Activated T-cell treated with anti-CD3 and anti-CD28 coated beads, Interleukin-2, amount 50 U/mL, for 24 hours (primary cell): ENCODE data around the gene DUXA.
A peak's percentile ranks its signal among the peaks of the same experiment; 100 is the strongest.
"Not testable (repeated sequence)": the region's sequence is repeated elsewhere in the genome, so short reads cannot be mapped to it uniquely, and the experiment has no call there.

ENCODE experiments used
- DNase-seq: peaks from one replicate; pipeline ENCODE4 v3.0.0-alpha.2; 2020
- H3K27ac Mint-ChIP-seq: 2 replicates; pipeline ENCODE4 v1.8.0; 2020; ENCODE audit warnings: mild to moderate bottlenecking, mixed read lengths
- H3K27me3 Mint-ChIP-seq: 2 replicates; pipeline ENCODE4 v1.8.0; 2020; ENCODE audit warnings: mixed read lengths
- H3K36me3 Mint-ChIP-seq: 2 replicates; pipeline ENCODE4 v1.8.0; 2020; ENCODE audit warnings: low read depth, mixed read lengths
- H3K4me1 Mint-ChIP-seq: 2 replicates; pipeline ENCODE4 v1.8.0; 2020; ENCODE audit warnings: low read depth, mixed read lengths
- H3K4me3 Mint-ChIP-seq: 2 replicates; pipeline ENCODE4 v1.8.0; 2020; ENCODE audit warnings: mild to moderate bottlenecking, moderate library complexity, mixed read lengths
- H3K9me3 Mint-ChIP-seq: 2 replicates; pipeline ENCODE4 v1.8.0; 2020; ENCODE audit warnings: mixed read lengths

DUXA gene

GRCh38 chr19:57167385-57167784 is at the start of gene DUXA:
TSS of gene DUXA (minus strand) at chr19:57167485. CDS start at chr19:57167443, 42 bp downstream.
- peaks cover 8% of the 10 kb centered on the region for H3K4me1 Mint-ChIP-seq
- no peak within 1 kb of the TSS for H3K27ac Mint-ChIP-seq
- no peak for DNase-seq
- no peak within 1 kb of the TSS for H3K4me3 Mint-ChIP-seq
- peaks cover 8% of the 10 kb centered on the region for H3K36me3 Mint-ChIP-seq
- peaks cover 13% of the 10 kb centered on the region for H3K27me3 Mint-ChIP-seq
- H3K9me3 Mint-ChIP-seq = peaks cover 38% of the 10 kb centered on the region

- no peaks in the 10 kb centered on the region for H3K27me3 Mint-ChIP-seq
- no peak overlapping the region for H3K4me3 Mint-ChIP-seq
- peaks cover 99% of the 10 kb centered on the region for H3K36me3 Mint-ChIP-seq
- DNase-seq = no peak
- no peaks in the 10 kb centered on the region for H3K4me1 Mint-ChIP-seq
- H3K27ac Mint-ChIP-seq = no peak overlapping the region
- peaks cover 40% of the 10 kb centered on the region for H3K9me3 Mint-ChIP-seq
Observed at GRCh38 chr19:57212109-57212508, 44.8 kb upstream of the DUXA start.

GRCh38 chr19:57210381-57210780 is 43.1 kb upstream of the DUXA start:
- Mint-ChIP-seq H3K9me3 (peaks cover 43% of the 10 kb centered on the region), H3K4me3 (no peak overlapping the region), H3K36me3 (peaks cover 98% of the 10 kb centered on the region), H3K27ac (no peak overlapping the region), H3K27me3 (no peaks in the 10 kb centered on the region), H3K4me1 (no peaks in the 10 kb centered on the region)
- DNase-seq = no peak

GRCh38 chr19:57202160-57202559 is 34.9 kb upstream of the DUXA start:
- DNase-seq = no peak
- Mint-ChIP-seq H3K27ac (no peak overlapping the region), H3K36me3 (peaks cover 96% of the 10 kb centered on the region), H3K9me3 (peaks cover 59% of the 10 kb centered on the region), H3K4me1 (peaks cover 11% of the 10 kb centered on the region), H3K27me3 (no peaks in the 10 kb centered on the region), H3K4me3 (no peak overlapping the region)

GRCh38 chr19:57197874-57198273 is 30.6 kb upstream of the DUXA start:
- H3K36me3 Mint-ChIP-seq = peaks cover 97% of the 10 kb centered on the region

GRCh38 chr19:57192993-57193392 is 25.7 kb upstream of the DUXA start:
- Mint-ChIP-seq H3K4me1 (peaks cover 31% of the 10 kb centered on the region), H3K36me3 (peaks cover 86% of the 10 kb centered on the region), H3K27ac (peak overlapping the region; percentile 33), H3K27me3 (peaks cover 3% of the 10 kb centered on the region), H3K9me3 (peaks cover 55% of the 10 kb centered on the region), H3K4me3 (peak overlapping the region; percentile 88)
- no peak for DNase-seq

More at GRCh38 chr19:57197874-57198273, 30.6 kb upstream of the DUXA start:
- not testable (repeated sequence) for H3K4me3 Mint-ChIP-seq, H3K27ac Mint-ChIP-seq, DNase-seq, H3K27me3 Mint-ChIP-seq
- peaks cover 16% of the 10 kb centered on the region for H3K4me1 Mint-ChIP-seq
- peaks cover 65% of the 10 kb centered on the region for H3K9me3 Mint-ChIP-seq

GRCh38 chr19:57192077-57192420 is 24.8 kb upstream of the DUXA start:
- peak overlapping the region; percentile 90 for H3K27ac Mint-ChIP-seq
- peaks cover 31% of the 10 kb centered on the region for H3K4me1 Mint-ChIP-seq
- H3K27me3 Mint-ChIP-seq = peaks cover 10% of the 10 kb centered on the region
- no peak for DNase-seq
- H3K36me3 Mint-ChIP-seq = peaks cover 84% of the 10 kb centered on the region
- peaks cover 55% of the 10 kb centered on the region for H3K9me3 Mint-ChIP-seq
- H3K4me3 Mint-ChIP-seq = peak overlapping the region; percentile 88

- Mint-ChIP-seq H3K4me1 (peaks cover 31% of the 10 kb centered on the region), H3K36me3 (peaks cover 78% of the 10 kb centered on the region), H3K9me3 (peaks cover 51% of the 10 kb centered on the region), H3K4me3 (peak within 1 kb of the TSS; percentile 88), H3K27ac (peak within 1 kb of the TSS; percentile 90), H3K27me3 (peaks cover 14% of the 10 kb centered on the region)
- peak; percentile 94 for DNase-seq
Observed at GRCh38 chr19:57191141-57192076, 24.1 kb upstream of the DUXA start, which contains the start of gene ZNF264. TSS of gene ZNF264 (plus strand) at chr19:57191500. CDS start at chr19:57191914, 414 bp downstream.

- Mint-ChIP-seq H3K9me3 (peaks cover 47% of the 10 kb centered on the region), H3K27ac (peak overlapping the region; percentile 4), H3K36me3 (peaks cover 70% of the 10 kb centered on the region), H3K4me3 (peak overlapping the region; percentile 88), H3K27me3 (peaks cover 23% of the 10 kb centered on the region), H3K4me1 (peaks cover 31% of the 10 kb centered on the region)
- no peak for DNase-seq
Observed at GRCh38 chr19:57190301-57190700, 23.0 kb upstream of the DUXA start.

GRCh38 chr19:57171551-57172081 is 4.3 kb upstream of the DUXA start:
- peaks cover 13% of the 10 kb centered on the region for H3K4me1 Mint-ChIP-seq
- peaks cover 26% of the 10 kb centered on the region for H3K36me3 Mint-ChIP-seq
- H3K27me3 Mint-ChIP-seq = peaks cover 35% of the 10 kb centered on the region
- no peak overlapping the region for H3K27ac Mint-ChIP-seq
- peak; percentile 46 for DNase-seq
- H3K9me3 Mint-ChIP-seq = peaks cover 48% of the 10 kb centered on the region
- peak overlapping the region; percentile 39 for H3K4me3 Mint-ChIP-seq

- Mint-ChIP-seq H3K4me3 (no peak overlapping the region), H3K4me1 (no peaks in the 10 kb centered on the region), H3K27me3 (peaks cover 6% of the 10 kb centered on the region), H3K9me3 (peaks cover 33% of the 10 kb centered on the region), H3K27ac (no peak overlapping the region), H3K36me3 (no peaks in the 10 kb centered on the region)
- DNase-seq = no peak
Observed at GRCh38 chr19:57165846-57166245, 1.4 kb downstream of the DUXA start.

- H3K27ac Mint-ChIP-seq = no peak overlapping the region
- peaks cover 3% of the 10 kb centered on the region for H3K27me3 Mint-ChIP-seq
- peaks cover 2% of the 10 kb centered on the region for H3K36me3 Mint-ChIP-seq
- H3K4me3 Mint-ChIP-seq = no peak overlapping the region
- no peaks in the 10 kb centered on the region for H3K4me1 Mint-ChIP-seq
- no peak for DNase-seq
- peaks cover 28% of the 10 kb centered on the region for H3K9me3 Mint-ChIP-seq
Observed at GRCh38 chr19:57161985-57162539, 5.2 kb downstream of the DUXA start.

GRCh38 chr19:57152921-57153320 is 14.4 kb downstream of the DUXA start:
- Mint-ChIP-seq H3K9me3 (peaks cover 31% of the 10 kb centered on the region), H3K27ac (no peak overlapping the region), H3K36me3 (no peaks in the 10 kb centered on the region), H3K4me3 (no peak overlapping the region), H3K27me3 (no peaks in the 10 kb centered on the region), H3K4me1 (no peaks in the 10 kb centered on the region)
- DNase-seq = no peak

GRCh38 chr19:57141699-57142098 is 25.6 kb downstream of the DUXA start:
- Mint-ChIP-seq H3K36me3 (peaks cover 12% of the 10 kb centered on the region), H3K4me3 (no peak overlapping the region), H3K27me3 (no peaks in the 10 kb centered on the region)

GRCh38 chr19:57135797-57136196 is 31.5 kb downstream of the DUXA start:
- Mint-ChIP-seq H3K4me3 (no peak overlapping the region), H3K27ac (no peak overlapping the region), H3K36me3 (peaks cover 7% of the 10 kb centered on the region), H3K9me3 (peaks cover 41% of the 10 kb centered on the region), H3K27me3 (no peaks in the 10 kb centered on the region), H3K4me1 (no peaks in the 10 kb centered on the region)
- DNase-seq = no peak

More at GRCh38 chr19:57141699-57142098, 25.6 kb downstream of the DUXA start:
- Mint-ChIP-seq H3K27ac (no peak overlapping the region), H3K9me3 (peaks cover 34% of the 10 kb centered on the region), H3K4me1 (no peaks in the 10 kb centered on the region)
- no peak for DNase-seq
